Measurements from ENCODE around the gene ITGA6.

ITGA6 gene

DNA sequence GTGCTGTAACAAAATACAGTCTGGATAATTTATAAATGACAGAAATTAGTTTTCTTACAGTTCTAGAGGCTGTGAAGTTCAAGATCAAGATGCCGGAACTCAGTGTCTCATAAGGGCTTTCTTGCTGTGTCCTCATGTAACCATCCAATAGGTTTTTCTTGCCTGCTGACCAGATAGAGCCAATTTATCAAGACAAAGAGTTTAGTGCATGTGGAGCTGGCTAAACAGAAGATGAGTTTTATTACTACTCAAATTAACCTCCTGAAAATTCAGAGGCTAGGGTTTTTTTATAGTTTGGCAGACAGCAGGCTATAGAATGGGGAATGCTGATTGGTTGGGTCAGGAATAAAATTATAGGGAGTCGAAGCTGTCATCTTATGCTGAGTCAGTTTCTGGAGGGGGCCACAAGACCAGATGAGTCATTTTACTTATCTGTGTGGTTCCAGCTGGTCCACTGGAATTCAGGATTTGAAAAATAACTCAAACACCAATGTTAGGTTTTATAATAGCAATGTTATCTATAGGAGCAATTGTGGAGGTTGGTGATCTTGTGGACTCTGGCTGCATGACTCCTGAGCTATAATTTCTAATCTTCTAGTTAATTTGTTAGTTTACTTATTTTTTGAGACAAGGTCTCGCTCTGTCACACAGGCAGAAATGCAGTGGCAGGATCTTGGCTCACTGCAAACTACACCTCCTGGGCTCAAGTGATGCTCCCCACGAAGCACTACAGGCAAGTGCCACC is 125.3 kb downstream of the ITGA6 start:
- TF ChIP-seq EZH2phosphoT487 (IDR thresholded peaks at IDR 0.05; ENCODE audit: borderline replicate concordance, low read length) (no peak), CTCF (IDR thresholded peaks at IDR 0.05; ENCODE audit: low read depth, low read length, poor library complexity, severe bottlenecking) (no peak)
- Histone ChIP-seq H3K36me3 (ENCODE audit: control insufficient read depth, low read length) (peaks cover 33% of the 10 kb centered on the region), H3K9me3 (ENCODE audit: control insufficient read depth, insufficient read depth, low read length) (peaks cover 5% of the 10 kb centered on the region), H3K27ac (ENCODE audit: low read depth, low read length) (no peak overlapping the region), H3K9me2 (replicated peaks; ENCODE audit: control insufficient read depth, low read length) (no peaks in the 10 kb centered on the region), H3K4me1 (ENCODE audit: control insufficient read depth, low read length) (peaks cover 23% of the 10 kb centered on the region), H4K20me1 (ENCODE audit: control insufficient read depth, insufficient read depth, low read depth, low read length) (no peaks in the 10 kb centered on the region), H3K27me3 (ENCODE audit: control insufficient read depth, low read length) (no peaks in the 10 kb centered on the region), H3K4me2 (ENCODE audit: low read length) (no peak overlapping the region), H3K4me3 (ENCODE audit: low read length) (no peak overlapping the region), H3F3A (ENCODE audit: control insufficient read depth, insufficient read depth) (no peaks in the 10 kb centered on the region), H3K79me2 (ENCODE audit: control insufficient read depth, low read length) (peaks cover 44% of the 10 kb centered on the region)

- Histone ChIP-seq H3K9me3 (ENCODE audit: control insufficient read depth, insufficient read depth, low read length) (no peaks in the 10 kb centered on the region), H3K27me3 (ENCODE audit: control insufficient read depth, low read length) (no peaks in the 10 kb centered on the region), H3K4me1 (ENCODE audit: control insufficient read depth, low read length) (peaks cover 29% of the 10 kb centered on the region), H3K36me3 (ENCODE audit: control insufficient read depth, low read length) (peaks cover 45% of the 10 kb centered on the region), H3K79me2 (ENCODE audit: control insufficient read depth, low read length) (peaks cover 60% of the 10 kb centered on the region), H4K20me1 (ENCODE audit: control insufficient read depth, insufficient read depth, low read depth, low read length) (no peaks in the 10 kb centered on the region), H3K27ac (ENCODE audit: low read depth, low read length) (no peak overlapping the region), H3F3A (ENCODE audit: control insufficient read depth, insufficient read depth) (no peaks in the 10 kb centered on the region), H3K4me3 (ENCODE audit: low read length) (peak overlapping the region; percentile 88), H3K9me2 (replicated peaks; ENCODE audit: control insufficient read depth, low read length) (no peaks in the 10 kb centered on the region), H3K4me2 (ENCODE audit: low read length) (peak overlapping the region; percentile 90)
- TF ChIP-seq EZH2phosphoT487 (IDR thresholded peaks at IDR 0.05; ENCODE audit: borderline replicate concordance, low read length): no peak
- TF ChIP-seq CTCF (IDR thresholded peaks at IDR 0.05; ENCODE audit: low read depth, low read length, poor library complexity, severe bottlenecking): no peak
Observed at GRCh38 chr2:172554352-172555271, 127.2 kb downstream of the ITGA6 start.

DNA sequence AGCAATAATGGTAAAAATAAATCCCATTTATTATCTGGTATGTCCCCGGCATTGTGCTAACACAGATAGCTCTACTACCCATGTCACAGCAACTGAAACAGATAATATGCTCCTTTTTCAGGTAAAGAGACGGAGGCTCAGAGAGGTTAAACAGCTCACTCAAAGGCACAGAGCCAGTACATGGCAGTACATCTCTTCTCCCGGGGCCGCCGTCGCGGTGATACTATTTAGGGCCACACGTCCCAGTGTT is 127.8 kb downstream of the ITGA6 start:
- H3K9me3 ChIP-seq (ENCODE audit: control insufficient read depth, insufficient read depth, low read length): no peaks in the 10 kb centered on the region
- peak overlapping the region; percentile 27 for H3K27ac ChIP-seq (ENCODE audit: low read depth, low read length)
- H4K20me1 ChIP-seq (ENCODE audit: control insufficient read depth, insufficient read depth, low read depth, low read length): no peaks in the 10 kb centered on the region
- H3K79me2 ChIP-seq (ENCODE audit: control insufficient read depth, low read length): peaks cover 62% of the 10 kb centered on the region
- peak overlapping the region; percentile 88 for H3K4me3 ChIP-seq (ENCODE audit: low read length)
- TF ChIP-seq EZH2phosphoT487 (IDR thresholded peaks at IDR 0.05; ENCODE audit: borderline replicate concordance, low read length) (no peak), CTCF (IDR thresholded peaks at IDR 0.05; ENCODE audit: low read depth, low read length, poor library complexity, severe bottlenecking) (no peak)
- peak overlapping the region; percentile 90 for H3K4me2 ChIP-seq (ENCODE audit: low read length)
- peaks cover 29% of the 10 kb centered on the region for H3K4me1 ChIP-seq (ENCODE audit: control insufficient read depth, low read length)
- H3K27me3 ChIP-seq (ENCODE audit: control insufficient read depth, low read length): no peaks in the 10 kb centered on the region
- no peaks in the 10 kb centered on the region for H3K9me2 ChIP-seq (replicated peaks; ENCODE audit: control insufficient read depth, low read length)
- H3K36me3 ChIP-seq (ENCODE audit: control insufficient read depth, low read length): peaks cover 50% of the 10 kb centered on the region
- no peaks in the 10 kb centered on the region for H3F3A ChIP-seq (ENCODE audit: control insufficient read depth, insufficient read depth)

Data from DOHH2 (cell line).